NB4 (cell line): ENCODE results near the gene AGPAT2.

Experiments used
- DNase-seq: peaks from one replicate; pipeline ENCODE4 v3.0.0; 2010; ENCODE audit warnings: low read depth
- H3K4me3 ChIP-seq: one replicate; pipeline ENCODE4 v1.5.1; 2011; ENCODE audit warnings: mild to moderate bottlenecking, low read depth, low read length, moderate library complexity
- MYC ChIP-seq: IDR thresholded peaks from 2 replicates; pipeline ENCODE4 v1.6.1; 2011; ENCODE audit warnings: low read depth, low read length
- POLR2A ChIP-seq: IDR thresholded peaks from 2 replicates; pipeline ENCODE4 v1.6.1; 2011; ENCODE audit warnings: mild to moderate bottlenecking; ENCODE audit not compliant: insufficient read length; ENCODE audit errors: extremely low read depth
- TF ChIP-seq, protein P1 (sequence below): IDR thresholded peaks from 2 replicates; pipeline ENCODE4 v1.6.1; 2011; ENCODE audit warnings: low read depth, low read length
- TF ChIP-seq, protein P2 (sequence below): IDR thresholded peaks from one replicate; pipeline ENCODE4 v1.5.1; 2012; ENCODE audit warnings: low read depth, low read length

AGPAT2 gene

GRCh38 chr9:136629001-136629878, 58.0 kb downstream of the AGPAT2 start:
- H3K4me3 ChIP-seq = no peak overlapping the region
- DNase-seq = no peak
- TF ChIP-seq, protein P1, sequence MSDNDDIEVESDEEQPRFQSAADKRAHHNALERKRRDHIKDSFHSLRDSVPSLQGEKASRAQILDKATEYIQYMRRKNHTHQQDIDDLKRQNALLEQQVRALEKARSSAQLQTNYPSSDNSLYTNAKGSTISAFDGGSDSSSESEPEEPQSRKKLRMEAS = no peak
- no peak for TF ChIP-seq POLR2A
- TF ChIP-seq, protein P2, sequence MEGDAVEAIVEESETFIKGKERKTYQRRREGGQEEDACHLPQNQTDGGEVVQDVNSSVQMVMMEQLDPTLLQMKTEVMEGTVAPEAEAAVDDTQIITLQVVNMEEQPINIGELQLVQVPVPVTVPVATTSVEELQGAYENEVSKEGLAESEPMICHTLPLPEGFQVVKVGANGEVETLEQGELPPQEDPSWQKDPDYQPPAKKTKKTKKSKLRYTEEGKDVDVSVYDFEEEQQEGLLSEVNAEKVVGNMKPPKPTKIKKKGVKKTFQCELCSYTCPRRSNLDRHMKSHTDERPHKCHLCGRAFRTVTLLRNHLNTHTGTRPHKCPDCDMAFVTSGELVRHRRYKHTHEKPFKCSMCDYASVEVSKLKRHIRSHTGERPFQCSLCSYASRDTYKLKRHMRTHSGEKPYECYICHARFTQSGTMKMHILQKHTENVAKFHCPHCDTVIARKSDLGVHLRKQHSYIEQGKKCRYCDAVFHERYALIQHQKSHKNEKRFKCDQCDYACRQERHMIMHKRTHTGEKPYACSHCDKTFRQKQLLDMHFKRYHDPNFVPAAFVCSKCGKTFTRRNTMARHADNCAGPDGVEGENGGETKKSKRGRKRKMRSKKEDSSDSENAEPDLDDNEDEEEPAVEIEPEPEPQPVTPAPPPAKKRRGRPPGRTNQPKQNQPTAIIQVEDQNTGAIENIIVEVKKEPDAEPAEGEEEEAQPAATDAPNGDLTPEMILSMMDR = no peak
- no peak for TF ChIP-seq MYC

GRCh38 chr9:136628268-136628667, 59.0 kb downstream of the AGPAT2 start:
- DNase-seq = no peak
- no peak overlapping the region for H3K4me3 ChIP-seq
- TF ChIP-seq, protein P2 = no peak
- TF ChIP-seq POLR2A (no peak), MYC (no peak)
- TF ChIP-seq, protein P1 = no peak

- DNase-seq = no peak
- no peak for TF ChIP-seq POLR2A
- TF ChIP-seq MYC = no peak
- TF ChIP-seq, protein P1 = no peak
- TF ChIP-seq, protein P2 = no peak
- H3K4me3 ChIP-seq = no peak overlapping the region
Observed at GRCh38 chr9:136627703-136628102, 59.6 kb downstream of the AGPAT2 start.

- DNase-seq = no peak
- TF ChIP-seq, protein P2 = no peak
- TF ChIP-seq, protein P1 = no peak
- TF ChIP-seq POLR2A (no peak), MYC (no peak)
- no peak overlapping the region for H3K4me3 ChIP-seq
Observed at GRCh38 chr9:136626740-136627642, 60.3 kb downstream of the AGPAT2 start.

DNA sequence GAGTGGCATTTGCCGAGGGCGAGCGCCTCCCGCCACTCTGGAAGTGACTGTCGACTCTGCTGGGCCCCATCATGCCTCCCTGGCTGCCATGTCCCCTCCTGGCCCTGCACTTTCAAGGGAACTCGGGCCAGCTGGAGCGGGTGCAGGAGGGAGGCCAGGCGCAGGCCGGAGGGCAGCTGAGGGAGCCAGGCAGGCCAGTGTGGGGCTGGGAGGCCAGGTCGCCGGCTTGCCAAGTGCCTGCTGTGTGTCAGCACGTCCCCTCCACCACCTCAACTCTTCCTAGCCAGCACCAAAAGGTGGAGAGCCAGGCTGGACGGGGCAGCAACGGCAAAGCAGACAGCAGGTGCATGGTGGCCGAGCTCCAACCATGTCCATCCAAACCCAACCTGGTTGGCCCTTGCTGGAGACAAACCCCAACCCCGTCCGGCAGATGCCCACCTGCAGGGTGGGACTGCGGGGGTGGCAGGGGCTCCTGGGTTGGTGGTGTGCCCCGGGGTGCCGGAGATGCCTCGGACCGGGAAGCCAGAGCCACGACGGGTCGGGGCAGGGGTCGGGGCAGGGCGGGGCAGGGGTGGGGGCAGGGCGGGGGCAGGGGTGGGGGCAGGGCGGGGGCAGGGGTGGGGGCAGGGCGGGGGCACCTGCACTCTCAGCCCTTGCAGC, 61.1 kb downstream of the AGPAT2 start:
- TF ChIP-seq, protein P1 = no peak
- TF ChIP-seq MYC = no peak
- no peak for TF ChIP-seq POLR2A
- TF ChIP-seq, protein P2 = no peak
- DNase-seq = no peak
- H3K4me3 ChIP-seq = no peak overlapping the region
